NCI-H446 treated with DMSO at 0.1 percent for 48 hours (cell line): ENCODE data around the gene NADK2.
"Not testable (repeated sequence)": the region's sequence is repeated elsewhere in the genome, so short reads cannot be mapped to it uniquely, and the experiment has no call there.

Experiments
- DNase-seq: peaks from one replicate; lab custom pipeline; 2025; lab: John Stamatoyannopoulos, UW

The NADK2 gene

DNA sequence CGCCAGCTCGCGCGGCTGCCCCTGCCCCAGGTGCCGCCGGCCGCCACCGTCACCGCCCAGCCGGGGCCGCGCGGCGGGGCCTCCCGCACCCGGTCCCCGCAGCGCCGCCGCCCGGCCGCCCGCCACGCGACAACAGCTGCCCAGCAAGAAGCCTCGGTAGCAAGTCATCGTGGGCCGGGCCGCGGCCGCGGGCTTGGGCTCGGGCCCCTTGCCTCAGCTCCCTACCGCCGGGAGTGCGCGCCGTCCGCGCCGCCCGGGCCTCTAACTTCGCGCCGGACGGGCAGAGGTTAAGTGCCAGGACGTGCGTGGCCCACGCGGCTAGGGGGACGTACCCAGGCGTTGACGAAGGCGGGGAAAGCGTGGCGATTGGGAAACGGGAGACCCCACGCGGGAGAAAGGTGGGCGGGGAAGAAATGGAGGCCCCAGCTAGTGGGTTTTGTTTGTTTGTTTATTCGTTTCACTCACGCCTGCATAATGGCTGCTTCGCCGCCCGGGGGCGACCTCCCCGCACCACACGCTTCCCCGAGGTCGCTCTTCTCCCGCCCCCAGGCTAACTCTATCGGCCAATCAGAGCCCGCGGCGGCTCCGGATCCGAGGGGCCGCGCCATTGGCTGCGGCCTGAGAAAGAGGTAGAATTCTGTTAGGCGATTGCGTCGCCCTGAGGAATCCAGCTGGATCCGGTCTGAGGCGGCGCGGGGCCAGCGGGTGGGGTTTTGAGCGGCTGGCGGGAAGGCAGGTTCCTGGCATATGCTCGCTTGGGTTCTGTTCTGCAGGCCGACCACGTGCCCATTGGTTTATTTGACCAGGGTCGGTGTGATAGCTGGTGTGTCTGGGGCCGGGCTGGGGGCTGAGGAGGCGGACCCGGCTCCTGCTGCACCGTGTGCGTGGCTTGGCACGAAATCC is at the start of gene NADK2:
Gene NADK2 (minus strand): TSS at position 295 of the 903 bp plus-strand sequence. CDS start 127 bp downstream, at position 168.
- peak; percentile 98 for DNase-seq

GRCh38 chr5:36285837-36286615 is 44.3 kb upstream of the NADK2 start:
- no peak for DNase-seq

DNA sequence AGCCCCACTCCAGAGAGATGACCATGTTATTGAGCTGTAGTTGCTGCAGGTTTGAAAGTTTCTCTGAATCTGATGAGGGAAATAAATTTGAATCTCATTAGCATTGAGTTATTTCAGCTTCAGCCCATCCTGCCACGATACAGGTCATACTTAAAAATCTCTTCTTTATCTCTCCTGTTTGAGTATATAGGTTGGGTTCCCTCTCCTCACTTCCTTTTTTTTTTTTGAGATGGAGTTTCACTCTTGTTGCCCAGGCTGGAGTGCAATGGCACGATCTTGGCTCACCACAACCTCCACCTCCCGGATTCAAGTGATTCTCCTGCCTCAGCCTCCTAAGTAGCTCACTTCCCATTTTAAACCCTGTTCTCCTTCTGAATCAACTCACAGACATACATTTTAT is 42.0 kb upstream of the NADK2 start:
- DNase-seq: not testable (repeated sequence)

DNA sequence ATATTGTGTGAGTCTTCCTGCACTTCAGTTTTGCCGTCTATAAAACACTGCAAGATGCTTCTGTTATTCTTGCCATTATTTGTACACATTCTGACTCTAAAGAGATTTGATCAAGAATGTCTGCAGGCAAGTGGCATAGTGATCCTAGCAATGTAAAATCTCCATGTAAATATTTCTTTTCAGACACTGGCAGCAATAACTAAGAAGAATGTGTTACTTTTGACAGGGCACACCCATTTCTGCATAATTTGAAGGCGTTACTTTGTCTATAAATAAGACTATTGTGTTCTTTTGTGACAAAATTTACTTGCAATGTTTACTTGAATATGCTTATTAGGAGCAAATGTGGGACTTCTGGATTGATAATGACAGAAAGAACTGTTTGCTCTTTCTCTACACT is 39.9 kb upstream of the NADK2 start:
- DNase-seq: no peak

GRCh38 chr5:36279054-36279698 is 37.5 kb upstream of the NADK2 start:
- no peak for DNase-seq

DNA sequence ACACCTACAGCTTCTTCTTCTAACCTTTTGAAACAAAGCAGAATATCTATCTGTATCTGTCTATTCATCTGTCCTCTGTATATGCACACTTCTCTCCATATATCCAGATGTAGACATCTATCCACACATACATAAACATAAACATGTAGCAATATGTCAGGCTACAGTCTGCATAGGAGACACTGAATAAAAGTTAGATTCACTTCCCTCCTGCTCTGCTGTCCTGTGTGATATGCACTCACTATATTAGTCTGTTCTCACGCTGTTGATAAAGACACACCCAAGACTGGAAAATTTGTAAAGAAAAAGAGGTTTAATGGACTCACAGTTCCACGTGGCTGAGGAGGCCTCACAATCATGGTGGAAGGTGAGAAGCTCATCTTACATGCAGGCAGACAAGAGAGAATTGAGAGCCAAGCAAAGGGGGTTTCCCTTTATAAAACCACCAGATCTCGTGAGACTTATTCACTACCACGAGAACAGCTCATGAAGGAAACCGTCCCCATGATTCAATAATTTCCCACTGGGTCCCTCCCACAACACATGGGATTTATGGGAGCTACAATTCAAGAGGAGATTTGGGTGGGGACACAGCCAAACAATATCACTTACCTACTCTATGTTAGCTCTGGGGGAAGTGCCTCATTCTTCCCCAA is 35.9 kb upstream of the NADK2 start:
- no peak for DNase-seq

DNA sequence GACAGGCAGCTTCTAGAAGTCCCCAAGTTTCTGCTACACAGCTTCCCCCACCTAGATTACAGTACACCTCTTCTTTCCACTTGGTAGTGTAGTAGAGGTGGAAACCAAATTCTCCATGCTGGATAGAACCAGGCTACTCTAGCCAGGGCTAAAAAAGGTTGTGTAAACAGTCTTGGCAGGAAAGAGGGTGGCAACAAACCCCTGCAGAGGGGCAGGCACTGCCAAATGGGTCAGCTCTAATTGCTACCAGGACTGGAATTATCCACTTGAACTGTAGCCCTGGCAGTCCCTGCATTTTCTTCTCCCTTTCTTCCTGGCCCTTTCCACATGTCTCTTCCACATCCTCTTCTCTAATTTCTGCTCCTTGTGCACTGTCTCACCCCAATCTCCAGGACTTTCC is 35.1 kb upstream of the NADK2 start:
- no peak for DNase-seq

- DNase-seq: no peak
These were observed 32.2 kb upstream of the NADK2 start for GRCh38 chr5:36273809-36274526.

DNA sequence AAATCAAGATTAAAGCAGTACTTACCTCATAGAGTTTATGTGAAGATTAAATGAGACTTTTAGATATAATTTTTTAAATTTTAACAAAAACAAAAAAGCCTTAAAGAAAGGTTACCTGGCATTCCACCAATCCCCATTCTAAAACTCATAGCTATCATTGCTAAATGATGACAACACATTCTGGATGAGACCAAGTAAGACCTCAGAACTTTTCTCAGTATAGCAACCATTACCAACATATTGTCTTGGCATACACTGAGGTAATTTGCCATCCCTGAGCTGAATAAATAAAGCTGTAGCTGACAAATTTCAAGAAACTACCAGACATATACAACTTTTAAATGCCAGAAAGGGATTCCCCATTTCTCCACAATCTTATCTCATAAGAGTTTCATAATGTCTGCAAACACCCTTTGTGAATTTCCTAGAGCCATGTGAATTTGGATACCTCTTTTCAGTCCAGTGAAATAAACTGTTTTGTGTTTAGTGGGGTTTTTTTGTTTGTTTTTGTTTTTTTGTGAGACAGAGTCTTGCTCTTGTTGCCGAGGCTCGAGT is 30.5 kb upstream of the NADK2 start:
- DNase-seq: no peak

GRCh38 chr5:36270876-36271575 is 29.3 kb upstream of the NADK2 start:
- DNase-seq: no peak

GRCh38 chr5:36270175-36270574 is 28.4 kb upstream of the NADK2 start:
- no peak for DNase-seq

- DNase-seq: no peak
These were observed 27.8 kb upstream of the NADK2 start for GRCh38 chr5:36269478-36269877.

DNA sequence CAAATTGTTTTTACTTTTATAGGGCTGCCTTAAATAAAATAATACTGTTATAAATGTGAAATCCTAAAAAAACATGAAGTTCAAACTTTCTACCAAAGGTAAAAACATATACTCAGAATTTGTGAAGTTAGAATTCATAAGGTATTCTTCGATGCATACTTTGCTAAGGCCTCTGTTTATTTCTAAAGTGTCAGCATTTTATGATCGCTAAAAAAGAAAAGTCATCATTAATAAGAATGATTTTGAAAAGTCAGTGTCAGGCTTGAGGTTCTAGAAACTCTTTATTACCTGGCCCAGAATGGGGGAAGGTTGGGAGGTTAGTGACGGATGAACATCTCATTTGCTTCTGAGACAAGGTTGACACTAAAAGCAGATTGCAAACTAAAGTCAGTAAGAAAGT is 26.2 kb upstream of the NADK2 start:
- DNase-seq: no peak

DNA sequence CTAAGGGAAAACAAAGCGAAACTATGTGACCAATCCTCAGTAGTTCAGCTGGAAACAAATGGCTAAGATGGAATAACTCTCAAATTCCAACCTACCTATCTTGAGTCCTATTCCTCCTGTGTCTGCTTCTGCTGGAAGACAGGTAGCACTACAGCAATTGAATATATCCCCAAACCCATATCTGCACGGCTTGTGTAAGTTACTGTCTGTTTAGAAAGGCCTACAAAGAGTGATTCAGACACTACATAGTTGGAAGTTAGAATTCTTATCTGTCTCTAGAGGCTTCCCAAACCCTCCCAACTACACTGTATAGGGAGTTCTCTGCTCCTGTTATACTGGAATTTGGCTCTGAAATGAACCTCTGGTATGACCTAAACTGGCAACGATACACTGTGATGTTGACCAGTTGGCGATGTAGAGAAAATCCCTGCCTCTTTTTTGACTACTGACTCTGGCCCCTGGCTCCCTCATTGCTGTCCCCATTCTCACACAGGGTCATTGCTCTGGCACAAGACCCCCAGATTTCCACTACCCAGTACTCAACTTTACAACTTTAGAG is 22.6 kb upstream of the NADK2 start:
- DNase-seq: no peak

DNA sequence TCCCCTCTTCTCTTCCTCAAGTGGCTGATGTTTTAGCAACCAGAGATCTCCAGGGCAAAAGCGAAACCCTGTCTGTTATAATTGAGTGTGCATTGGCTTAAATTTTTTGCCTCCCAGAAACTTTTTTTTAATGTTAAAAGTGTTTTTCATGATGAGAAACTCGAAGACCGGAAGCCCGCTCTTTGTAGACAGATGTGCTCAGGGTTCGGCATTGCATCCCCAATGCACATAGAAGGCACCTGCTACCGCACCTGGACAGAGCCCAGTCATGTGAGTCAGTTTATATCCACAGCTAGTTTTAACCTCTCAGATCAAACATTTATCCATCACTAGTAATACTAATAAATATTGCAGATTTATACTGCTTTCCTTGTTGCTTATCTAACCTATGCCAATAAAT is 19.5 kb upstream of the NADK2 start:
- no peak for DNase-seq

DNA sequence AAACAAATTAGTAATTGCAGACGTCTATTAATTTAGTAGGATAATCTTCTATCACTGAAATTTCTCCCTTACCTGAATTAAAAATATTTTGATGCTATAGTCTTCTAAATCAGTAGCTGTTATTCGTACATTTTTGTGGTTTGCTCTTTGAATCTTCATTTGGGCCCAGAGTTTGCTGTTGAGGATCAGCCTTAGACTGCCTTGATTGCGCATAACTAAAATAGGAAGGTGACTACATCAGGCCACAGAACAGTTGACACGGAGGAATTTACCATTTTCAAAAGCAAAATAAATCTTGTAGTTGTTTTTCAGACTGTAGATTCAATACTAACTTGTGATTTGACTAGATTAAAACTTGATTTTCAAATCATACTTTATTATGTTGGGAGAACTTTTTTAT is 11.8 kb upstream of the NADK2 start:
- DNase-seq: no peak

- no peak for DNase-seq
These were observed 11.1 kb upstream of the NADK2 start for GRCh38 chr5:36252722-36253365.

DNA sequence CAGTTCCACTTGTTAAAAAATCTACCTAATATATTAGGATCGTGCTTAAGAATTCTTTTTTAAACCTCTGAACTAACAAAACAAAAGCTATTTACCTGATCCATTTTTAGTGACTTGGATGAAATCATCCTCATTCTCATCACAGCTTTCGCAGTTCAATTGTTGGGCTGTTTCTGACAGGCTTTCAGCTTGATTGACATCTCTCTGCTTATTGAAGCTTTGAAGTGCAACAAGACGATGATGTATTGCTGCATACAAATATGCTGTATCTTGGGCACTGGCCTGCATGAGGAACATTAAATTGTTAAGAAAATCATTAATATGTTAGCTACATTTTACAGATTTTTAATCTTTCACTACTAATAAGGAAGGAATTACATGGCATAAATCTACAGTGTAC is 9.5 kb upstream of the NADK2 start:
- DNase-seq: no peak

DNA sequence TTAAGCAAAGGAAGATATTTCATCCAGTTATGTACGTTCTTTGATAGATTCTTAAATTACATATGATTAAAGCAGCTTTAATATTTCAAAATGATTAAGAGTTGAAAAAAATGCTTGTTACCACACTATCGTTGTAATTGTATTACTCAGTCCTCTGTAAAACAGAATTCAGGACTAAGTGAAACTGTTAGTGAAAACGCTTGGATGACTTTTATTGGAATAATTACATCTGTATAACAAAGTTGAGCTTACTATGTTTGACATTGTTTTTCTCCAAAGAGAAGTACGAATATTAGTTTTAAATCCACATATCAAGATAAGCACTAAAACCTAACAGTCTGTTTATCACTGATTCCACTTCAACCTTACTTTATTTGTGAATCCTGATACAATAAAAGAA is 8.7 kb upstream of the NADK2 start:
- DNase-seq: no peak
